NOMO-1 treated with dmso at 0.1 percent for 144 hours (cell line): ENCODE measurements around the gene RAP1B.

Experiments used
- DNase-seq: peaks from one replicate; lab custom pipeline; 2025; ENCODE audit not compliant: unreplicated experiment; lab: John Stamatoyannopoulos, UW

Gene RAP1B

DNA sequence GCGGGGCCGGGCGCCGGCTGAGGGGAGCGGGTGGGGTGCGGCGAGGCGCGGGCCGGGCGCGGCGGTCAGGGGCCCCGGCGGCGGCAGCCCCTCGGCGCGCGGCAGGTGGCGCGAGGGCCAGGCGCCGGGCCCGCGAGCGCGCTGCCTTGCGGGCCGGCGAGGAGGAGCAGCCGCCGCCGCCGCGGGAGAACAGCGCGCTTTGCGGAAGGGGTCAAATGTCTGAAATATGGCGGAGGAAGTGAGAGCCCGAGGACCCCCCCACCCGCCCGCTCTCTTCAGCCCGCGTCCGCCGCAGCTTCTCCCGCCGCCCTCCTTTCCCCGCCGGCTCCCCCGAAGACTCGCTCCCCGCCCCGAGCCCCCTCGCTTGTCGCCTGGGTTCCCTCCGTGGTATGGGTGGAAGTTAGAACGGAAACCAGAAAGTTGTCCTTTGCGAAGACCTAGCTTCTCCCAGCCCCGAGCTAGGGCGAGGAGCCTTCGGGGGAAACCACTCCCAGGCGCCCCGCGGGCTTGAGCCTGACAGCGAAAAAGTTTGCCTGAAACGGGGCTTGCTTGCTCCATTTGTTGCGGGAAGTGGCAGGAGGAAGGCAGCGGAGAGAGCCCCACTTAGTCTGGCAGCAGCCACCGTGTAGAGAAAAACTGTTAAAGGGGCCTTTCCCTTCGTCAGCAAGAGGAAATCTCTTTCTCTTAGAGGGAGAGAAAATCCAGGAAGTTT, 551 bp downstream of the RAP1B start:
- DNase-seq, result peak; percentile 57

DNA sequence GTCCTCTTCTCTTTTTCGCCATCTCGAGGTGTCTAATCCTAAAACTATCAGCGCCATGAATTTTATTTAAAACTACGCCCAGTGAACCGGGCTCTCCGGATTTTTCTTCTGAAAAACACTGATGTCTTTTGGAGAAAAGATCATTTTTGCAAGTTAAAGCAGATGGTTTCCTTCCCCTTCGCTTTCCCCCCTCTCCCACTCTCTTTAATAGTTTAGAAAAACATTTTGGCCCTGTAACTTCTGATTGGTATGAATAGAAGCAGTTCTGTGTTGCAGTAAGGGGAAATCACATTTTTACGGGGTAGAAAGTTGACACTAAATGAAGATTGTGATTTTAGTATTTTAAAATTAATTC, 1.1 kb downstream of the RAP1B start:
- no peak for DNase-seq

DNA sequence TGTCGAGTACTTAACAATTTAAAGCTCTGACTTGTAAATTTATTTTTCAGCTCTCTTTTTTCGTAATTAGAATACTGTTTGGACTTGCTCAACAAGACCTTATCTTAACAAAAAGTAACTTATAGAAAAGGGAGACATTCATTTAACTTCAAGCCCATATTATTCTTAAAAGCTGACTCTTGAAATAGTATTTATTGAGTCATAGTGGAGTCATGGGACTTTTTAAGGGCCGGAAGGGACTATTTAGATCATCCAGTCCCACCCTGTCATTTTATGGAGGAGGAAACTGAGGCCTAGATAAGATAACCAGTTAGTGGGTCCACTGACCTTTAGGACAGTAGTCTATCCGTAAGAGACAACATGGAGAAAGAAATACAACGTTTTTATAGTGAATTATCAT, 1.5 kb downstream of the RAP1B start:
- no peak for DNase-seq

DNA sequence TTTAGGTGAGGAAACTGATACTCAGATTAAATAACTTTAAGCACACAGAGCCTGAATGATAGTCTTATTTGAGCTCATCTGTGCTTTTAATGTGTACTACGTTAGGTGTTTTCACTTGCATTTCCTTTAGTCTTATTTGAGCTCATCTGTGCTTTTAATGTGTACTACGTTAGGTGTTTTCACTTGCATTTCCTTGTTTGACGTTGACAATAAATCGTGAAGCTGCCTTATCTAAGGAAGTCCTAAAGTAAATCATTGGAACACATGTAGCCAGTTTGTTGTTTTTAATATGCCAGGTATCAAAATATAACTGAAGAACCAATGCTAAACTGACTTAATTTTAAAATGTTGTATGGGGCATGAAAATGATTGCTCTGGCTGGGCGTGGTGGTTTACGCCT, 2.0 kb downstream of the RAP1B start:
- DNase-seq, result no peak

DNA sequence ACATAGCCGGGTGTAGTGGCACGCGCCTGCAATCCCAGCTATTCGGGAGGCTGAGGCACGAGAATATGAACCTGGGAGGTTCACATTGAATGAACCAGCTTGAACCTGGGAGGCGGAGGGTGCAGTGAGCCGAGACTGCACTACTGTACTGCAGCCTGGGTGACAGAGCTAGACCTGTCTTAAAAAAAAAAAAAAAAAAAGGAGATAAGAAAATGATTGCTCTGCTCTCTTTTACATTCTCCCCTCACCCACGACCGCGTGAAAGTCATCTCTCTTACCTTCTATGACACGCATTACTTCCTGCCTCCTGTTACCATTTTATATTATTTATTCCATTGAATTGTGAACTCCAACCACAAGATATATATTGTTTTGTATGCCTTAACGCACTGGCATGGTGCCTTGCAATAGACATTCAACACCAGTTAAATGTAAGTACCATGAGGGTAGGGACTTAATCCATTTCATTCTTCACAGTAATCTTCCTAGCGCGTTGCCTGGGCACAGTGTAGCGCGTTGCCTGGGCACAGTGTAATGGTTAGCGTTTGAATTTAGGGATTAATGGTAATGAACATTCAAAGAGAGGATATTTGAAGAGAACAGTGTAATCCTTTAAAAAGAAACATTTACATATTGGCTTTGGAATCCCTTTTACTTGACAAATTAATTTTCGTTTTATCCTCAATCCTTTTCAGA, 2.7 kb downstream of the RAP1B start:
- no peak for DNase-seq

DNA sequence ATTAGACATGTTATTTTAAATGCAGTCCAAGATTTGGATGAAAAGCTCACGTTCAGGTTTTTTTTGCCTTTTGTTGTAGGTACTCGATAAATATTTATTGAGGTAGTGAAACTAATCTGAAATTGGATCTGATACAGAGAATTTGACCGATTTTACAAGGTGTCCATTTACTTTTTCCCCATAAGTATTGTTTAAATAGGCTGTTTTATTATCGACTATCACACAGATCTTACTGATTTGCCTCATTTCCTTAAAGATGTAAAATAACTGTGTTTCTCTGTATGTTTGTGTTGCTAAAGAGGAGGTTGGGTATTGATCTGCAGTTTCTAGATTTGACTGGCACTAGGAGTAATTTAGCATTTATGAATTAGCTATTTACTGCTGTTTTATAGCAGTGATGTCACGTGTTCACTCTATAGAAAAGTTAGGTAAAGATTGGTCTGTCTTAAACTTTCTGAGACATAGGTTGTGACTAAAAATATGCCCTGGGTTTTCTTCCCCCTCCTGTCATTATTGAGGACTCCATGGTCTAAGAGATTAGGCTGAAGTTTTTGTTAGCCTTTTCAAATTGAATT, 3.5 kb downstream of the RAP1B start:
- DNase-seq, result no peak

DNA sequence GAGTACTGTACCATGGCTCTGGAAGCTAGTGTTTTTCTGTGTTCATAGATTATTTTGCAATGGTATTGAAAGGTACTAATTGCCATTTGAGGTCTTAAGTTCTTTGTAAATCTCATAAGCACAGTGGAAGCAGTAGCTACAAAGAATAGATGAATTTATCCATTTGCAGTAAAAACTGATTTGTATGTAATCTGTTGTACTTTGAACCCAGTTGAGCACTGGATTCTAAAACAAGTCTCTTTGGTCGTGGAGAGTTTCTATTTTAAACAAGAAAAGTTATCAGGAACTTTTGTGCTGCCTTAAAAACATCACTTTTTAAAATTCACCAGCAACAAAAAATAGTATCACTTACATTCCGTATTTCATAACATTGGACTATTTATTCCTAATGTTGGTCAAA, 4.1 kb downstream of the RAP1B start:
- DNase-seq, result no peak

DNA sequence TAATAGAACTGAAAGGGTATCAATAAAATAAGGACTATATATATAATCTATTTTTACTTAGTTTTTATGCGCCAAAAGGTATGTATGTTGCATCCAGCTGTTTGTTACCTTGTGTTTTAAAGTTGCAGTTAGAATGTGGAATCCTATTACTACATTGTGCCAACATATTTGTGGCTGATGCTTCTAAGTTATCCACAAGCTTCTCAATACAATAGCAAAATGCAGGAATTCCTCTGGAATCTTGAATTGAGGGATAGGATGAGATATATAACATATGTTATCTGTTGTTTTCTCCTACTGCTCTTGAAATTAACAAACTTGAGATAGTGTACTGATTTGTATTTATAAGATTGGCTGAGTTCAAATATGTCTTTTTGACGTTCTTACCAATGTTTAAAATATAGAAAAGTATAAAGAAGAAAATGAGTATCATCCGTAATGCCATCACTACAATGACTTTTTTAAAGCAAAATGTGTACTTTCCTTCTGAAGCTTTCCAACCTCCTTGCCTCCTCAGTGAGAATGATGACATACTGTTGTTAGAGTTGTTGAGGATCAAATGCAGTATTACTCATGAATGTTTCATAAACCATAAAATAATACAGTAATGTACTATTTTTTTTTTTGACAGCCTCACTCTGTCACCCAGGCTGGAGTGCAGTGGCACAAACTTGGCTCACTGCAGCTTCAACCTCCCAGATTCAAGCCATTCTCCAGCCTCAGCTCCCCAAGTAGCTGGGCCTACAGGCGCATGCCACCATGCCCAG, 6.6 kb downstream of the RAP1B start:
- DNase-seq, result no peak

DNA sequence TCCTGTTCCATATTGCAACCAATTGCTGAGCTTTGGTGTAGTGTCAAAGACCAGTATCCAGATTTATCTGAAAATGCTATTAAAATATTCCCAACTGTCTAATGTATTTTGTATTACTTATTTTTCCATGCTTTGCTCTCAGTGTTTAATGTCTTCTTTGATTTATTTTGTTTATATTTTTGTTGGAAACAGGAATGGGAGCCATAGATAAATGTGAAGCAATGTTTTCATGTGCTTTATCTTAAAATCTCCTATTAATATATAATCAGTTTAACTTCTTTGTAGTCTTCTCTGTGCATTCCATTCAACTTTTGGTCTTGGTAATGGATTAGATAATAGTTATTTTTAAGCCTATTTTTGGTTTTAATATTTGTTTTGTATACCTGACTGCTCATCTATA, 8.8 kb downstream of the RAP1B start:
- no peak for DNase-seq

DNA sequence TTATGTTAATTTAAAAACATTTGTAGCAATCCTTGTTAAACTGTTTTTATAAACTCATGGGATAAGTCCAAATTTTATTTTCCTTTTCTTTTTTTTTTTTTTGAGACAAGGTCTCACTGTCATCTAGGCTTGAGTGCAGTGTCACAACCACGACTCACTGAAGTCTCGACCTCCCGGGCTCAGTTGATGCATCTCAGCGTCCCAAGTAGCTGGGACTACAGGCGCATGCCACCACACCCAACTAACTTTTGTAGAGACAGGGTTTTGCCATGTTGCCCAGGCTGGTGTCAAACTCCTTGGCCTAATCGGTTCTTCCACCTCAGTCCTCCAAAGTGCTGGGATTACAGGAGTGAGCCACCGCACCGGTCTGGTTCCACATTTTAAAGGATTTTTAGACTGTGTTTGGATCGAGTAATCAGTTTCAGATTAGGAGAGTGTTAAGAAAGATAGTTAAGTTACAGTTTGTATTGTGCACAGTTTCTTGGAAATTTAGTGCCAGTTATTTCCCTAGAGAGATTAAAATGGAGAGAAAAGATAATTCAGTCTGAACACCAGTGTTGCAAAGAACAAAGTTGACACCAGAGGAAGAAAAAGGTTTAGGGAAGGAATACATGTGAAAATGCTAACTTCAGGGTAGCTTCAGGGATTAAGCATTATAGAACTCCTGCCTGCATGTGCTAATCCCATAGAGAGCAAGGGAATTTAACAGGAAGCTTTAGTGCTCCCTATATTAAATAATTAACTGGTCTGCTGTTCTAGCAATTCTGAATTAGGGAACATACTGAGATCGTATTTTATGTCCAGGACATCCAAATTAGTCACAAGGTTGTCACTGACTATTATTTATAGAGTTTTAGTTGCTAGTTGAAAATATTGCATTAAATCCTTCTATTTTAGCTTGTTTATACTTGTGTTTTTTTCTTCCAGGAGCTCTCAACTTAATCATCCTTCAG, 10.1 kb downstream of the RAP1B start:
- no peak for DNase-seq

DNA sequence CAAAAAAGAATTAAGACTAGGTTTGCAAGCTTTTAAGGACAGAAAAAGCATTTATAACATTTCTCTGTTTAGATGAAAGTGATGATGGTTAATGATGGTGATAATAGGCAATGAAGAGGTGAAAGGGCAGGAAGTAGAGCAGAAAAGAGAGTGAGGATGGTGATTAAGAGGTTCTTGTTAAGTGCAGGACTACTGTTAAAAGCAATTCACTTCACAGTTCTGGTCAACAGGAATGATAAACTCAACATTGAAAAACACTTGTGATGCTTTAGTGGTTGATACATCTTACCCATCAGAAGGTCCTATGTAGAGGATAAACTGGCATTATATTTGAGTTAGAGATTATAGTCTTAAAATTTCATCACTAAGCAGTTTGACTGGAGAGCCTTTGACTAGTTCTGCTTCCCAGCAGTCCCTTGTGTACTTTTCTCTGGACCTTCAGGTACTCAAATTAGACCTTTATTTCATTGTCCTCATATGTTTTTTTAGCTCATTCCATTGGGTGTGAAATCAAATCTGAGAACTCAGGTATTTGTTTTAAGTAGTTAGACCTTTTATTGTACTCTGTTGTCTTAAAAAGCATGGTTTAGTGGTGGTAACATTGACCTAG, 10.9 kb downstream of the RAP1B start:
- DNase-seq, result no peak

DNA sequence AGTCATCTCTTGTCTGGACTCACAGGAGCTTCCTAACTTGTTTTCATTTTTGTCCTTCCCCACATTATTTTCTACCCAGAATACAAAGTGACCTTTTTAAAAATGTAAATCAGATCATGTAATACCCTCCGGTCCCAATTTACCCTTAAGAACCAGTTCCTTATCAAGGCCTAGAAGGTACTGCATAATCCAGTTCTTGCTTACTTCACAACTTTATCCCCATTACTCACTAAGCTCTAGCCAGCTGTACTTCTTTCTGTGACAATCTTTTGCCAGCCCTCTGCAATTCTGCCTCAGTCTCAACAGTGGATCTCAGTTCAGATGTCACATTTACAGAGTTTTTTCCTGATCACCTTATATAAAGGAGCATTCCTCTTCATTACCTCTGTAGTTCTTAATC, 11.6 kb downstream of the RAP1B start:
- DNase-seq, result no peak

DNA sequence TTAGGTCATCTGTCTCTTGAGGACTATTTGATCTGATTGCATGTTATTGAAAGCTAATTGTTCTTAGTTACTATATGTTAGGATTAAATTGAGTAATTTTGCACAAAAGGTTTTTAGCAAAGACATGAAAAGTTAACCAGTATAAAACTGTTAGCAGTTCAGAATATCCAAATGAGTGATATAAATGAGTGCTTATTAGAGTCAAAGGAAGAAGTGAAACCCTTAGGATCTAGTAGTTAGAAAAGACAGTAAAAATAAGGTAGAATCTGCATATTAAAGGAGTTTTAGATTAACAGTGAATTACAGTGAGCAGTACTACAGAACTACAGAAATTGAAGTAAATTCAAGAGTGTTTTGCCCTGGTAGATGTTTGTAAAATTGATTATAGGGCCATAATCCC, 12.4 kb downstream of the RAP1B start:
- DNase-seq, result no peak

DNA sequence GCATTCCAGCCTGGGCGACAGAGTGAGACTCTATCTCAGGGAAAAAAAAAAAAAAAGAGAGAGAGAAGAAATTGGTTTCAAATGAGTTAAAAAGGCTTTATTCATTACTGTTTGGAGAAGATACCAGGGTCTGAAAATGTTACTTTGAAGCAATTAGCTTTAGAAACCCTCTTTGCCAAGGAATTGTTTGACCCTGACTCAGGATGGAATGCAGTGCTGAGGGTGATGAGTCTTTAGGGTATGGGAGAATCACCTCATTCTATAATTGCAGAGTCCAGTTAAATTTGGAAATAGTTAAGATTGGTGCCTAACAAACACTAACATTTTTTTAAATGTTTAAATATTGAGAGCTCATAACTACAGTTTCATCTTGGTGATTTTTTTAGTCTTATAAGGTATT, 13.3 kb downstream of the RAP1B start:
- no peak for DNase-seq

DNA sequence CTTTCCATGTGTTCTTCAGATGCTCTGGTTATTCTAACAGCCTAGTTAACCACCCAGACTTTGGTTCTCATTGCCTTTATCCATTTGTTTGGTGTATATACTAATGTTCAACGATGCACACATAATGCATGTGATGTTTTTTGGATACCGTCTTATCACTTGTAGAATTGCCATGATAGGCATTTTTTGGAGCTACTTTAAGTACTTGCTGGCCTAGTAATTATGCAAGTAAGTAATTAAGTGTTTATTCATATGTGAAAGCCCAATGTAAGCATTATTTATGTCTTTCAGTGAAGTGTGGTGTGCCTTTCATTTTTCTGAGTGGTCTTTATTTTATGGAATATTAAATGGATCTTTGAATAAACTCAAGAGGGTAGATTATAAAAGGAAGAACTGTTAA, 14.2 kb downstream of the RAP1B start:
- no peak for DNase-seq

DNA sequence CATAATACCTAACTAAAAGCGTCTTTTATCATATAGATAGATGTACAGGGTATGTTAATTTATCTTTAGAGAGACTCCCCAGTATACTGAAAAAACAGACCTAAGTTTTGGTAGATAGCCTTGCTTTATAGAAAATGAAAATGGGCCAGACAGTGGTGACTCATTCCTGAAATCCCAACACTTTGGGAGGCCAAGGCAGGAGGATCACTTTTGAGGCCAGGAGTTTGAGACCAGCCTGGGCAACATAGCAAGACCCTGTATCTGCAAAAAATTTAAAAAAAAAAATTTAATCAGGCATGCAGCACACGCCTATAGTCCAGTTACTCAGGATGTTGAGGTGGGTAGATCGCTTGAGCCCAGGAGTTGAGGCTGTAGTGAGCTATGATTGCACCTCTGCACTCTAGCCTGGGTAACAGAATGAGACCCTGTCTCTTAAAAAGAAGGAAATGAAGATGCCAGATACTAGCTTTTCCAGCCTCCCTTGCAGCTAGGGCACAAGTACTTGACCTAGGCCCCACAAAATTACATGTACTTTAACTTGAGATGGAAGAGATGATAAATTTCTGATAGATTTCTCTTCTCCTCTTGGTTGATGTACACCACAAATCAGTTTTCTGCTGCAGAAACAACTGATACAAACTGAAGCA, 17.1 kb downstream of the RAP1B start:
- no peak for DNase-seq

DNA sequence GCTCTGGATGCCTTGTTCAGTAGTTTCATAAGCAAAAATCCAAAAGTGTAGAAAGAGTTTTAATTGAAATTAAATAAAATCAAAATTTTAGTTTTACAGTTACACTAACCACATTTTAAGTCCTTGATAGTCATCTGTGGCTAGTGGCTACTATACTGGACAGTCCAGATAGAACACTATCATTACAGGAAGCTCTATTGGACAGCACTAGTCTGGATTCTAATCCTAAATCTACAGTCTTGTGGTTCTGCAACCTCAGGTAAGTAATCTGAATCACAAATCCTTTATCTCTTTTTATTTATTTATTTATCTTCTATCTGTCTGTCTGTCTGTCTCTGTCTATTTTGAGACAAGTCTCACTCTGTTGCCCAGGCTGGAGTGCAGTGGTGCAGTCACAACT, 18.0 kb downstream of the RAP1B start:
- no peak for DNase-seq

DNA sequence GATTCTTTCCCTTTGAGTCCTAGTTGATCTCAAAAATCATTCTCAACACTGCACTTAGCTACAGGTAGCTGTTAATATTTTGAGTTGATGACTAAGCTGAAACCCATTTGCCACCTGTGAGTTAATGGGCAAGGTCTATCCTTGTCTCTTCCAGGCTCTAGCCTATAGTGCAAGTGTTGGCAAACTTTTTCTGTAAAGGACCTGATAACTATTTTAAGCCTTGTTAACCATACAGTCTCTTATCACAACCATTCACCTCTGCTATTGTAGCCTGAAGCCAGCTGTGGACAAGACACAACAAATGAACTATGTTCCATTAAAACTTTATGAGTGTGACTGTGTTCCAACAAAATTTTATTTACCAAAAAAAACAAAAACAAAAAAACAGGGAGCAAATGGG, 19.4 kb downstream of the RAP1B start:
- no peak for DNase-seq

DNA sequence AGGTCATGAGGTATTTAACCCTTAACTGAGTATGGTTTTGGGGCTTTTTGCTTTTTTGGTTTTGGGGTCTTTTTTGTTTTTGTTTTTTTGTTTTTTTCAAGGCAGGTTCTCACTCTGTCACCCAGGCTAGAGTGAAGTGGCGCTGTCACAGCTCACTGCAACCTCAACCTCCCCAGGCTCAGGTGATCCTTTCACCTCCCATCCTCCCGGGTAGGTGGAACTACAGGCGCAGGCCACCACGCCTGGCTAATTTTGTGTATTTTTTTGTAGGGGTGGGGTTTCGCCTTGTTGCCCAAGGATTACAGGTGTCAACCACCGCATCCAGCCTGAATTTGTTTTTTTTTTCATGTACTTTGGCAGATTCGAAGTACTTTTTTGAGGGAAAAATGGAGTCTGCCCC, 19.9 kb downstream of the RAP1B start:
- DNase-seq, result no peak

DNA sequence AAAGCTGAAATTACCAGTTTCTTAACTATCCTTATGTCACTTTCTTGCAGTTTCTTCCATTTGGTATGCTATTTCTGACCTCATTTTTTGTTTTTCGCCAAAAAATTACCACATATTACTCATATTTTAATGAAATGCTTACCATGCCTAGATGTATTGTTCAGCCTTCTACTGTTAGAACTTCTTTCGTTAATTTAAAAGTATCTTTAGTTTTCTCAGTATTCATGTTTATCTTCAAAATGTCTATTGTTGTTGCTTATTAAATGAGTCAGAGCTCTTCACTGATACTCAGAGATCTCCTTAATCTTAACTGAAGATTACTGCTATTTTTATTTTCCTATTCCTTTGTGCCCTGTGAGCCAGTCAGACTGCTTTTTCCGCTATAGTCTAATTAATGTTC, 20.5 kb downstream of the RAP1B start:
- DNase-seq, result no peak
